WERI-Rb-1 (cell line): ENCODE measurements around the gene MPPED2.

ENCODE experiments used
- DNase-seq: peaks from one replicate; pipeline ENCODE4 v3.0.0-alpha.2; 2020
- H3K27ac ChIP-seq: fragments of 250-450 bp; sonication (Bioruptor Pico); 2 replicates; pipeline ENCODE4 v1.5.1; 2020; ENCODE audit warnings: mild to moderate bottlenecking, moderate library complexity
- H3K27me3 ChIP-seq: fragments of 250-450 bp; sonication (Bioruptor Pico); 2 replicates; pipeline ENCODE4 v1.5.1; 2021; ENCODE audit warnings: mild to moderate bottlenecking, low read depth, moderate library complexity; ENCODE audit not compliant: insufficient read depth, severe bottlenecking
- H3K36me3 ChIP-seq: fragments of 250-450 bp; sonication (Bioruptor Pico); 2 replicates; pipeline ENCODE4 v1.5.1; 2020; ENCODE audit warnings: mild to moderate bottlenecking, moderate library complexity
- H3K4me3 ChIP-seq: 2 replicates; pipeline ENCODE4 v1.5.1; 2011; ENCODE audit warnings: low read depth, mild to moderate bottlenecking, control low read depth, low read length
- H3K9me3 ChIP-seq: fragments of 250-450 bp; sonication (Bioruptor Pico); 2 replicates; pipeline ENCODE4 v1.5.1; 2021; ENCODE audit warnings: mild to moderate bottlenecking, moderate library complexity; ENCODE audit not compliant: severe bottlenecking
- CTCF ChIP-seq: IDR thresholded peaks from 2 replicates; pipeline ENCODE4 v1.5.1; 2011; ENCODE audit warnings: low read depth, mild to moderate bottlenecking, control low read depth, inconsistent platforms, low read length

The MPPED2 gene

GRCh38 chr11:30568931-30569330 lies 17.2 kb downstream of the MPPED2 start:
- TF ChIP-seq CTCF = no peak
- no peak for DNase-seq
- Histone ChIP-seq H3K4me3 (no peak overlapping the region), H3K36me3 (peaks cover 56% of the 10 kb centered on the region), H3K27me3 (no peaks in the 10 kb centered on the region), H3K9me3 (no peaks in the 10 kb centered on the region), H3K27ac (no peak overlapping the region)

GRCh38 chr11:30567644-30568043 lies 18.5 kb downstream of the MPPED2 start:
- TF ChIP-seq CTCF = no peak
- DNase-seq = no peak
- Histone ChIP-seq H3K9me3 (no peaks in the 10 kb centered on the region), H3K27ac (no peak overlapping the region), H3K36me3 (peaks cover 53% of the 10 kb centered on the region), H3K4me3 (no peak overlapping the region), H3K27me3 (no peaks in the 10 kb centered on the region)

GRCh38 chr11:30567120-30567519 lies 19.0 kb downstream of the MPPED2 start:
- no peak for DNase-seq
- no peak overlapping the region for H3K27ac ChIP-seq

GRCh38 chr11:30566482-30566881 lies 19.7 kb downstream of the MPPED2 start:
- Histone ChIP-seq H3K4me3 (no peak overlapping the region), H3K27ac (no peak overlapping the region), H3K27me3 (no peaks in the 10 kb centered on the region), H3K36me3 (peaks cover 63% of the 10 kb centered on the region), H3K9me3 (no peaks in the 10 kb centered on the region)
- no peak for TF ChIP-seq CTCF
- DNase-seq = no peak

More at GRCh38 chr11:30567120-30567519, 19.0 kb downstream of the MPPED2 start:
- no peaks in the 10 kb centered on the region for H3K27me3 ChIP-seq
- H3K36me3 ChIP-seq = peaks cover 58% of the 10 kb centered on the region
- H3K4me3 ChIP-seq = no peak overlapping the region
- TF ChIP-seq CTCF = no peak
- H3K9me3 ChIP-seq = no peaks in the 10 kb centered on the region

- no peak for DNase-seq
- Histone ChIP-seq H3K27me3 (no peaks in the 10 kb centered on the region), H3K9me3 (no peaks in the 10 kb centered on the region), H3K27ac (no peak overlapping the region), H3K4me3 (no peak overlapping the region), H3K36me3 (peaks cover 63% of the 10 kb centered on the region)
- TF ChIP-seq CTCF = no peak
Measured at GRCh38 chr11:30565027-30565426, 21.1 kb downstream of the MPPED2 start.

GRCh38 chr11:30561691-30562415 lies 24.3 kb downstream of the MPPED2 start:
- DNase-seq = no peak
- TF ChIP-seq CTCF = no peak
- Histone ChIP-seq H3K27ac (no peak overlapping the region), H3K4me3 (no peak overlapping the region), H3K36me3 (peaks cover 52% of the 10 kb centered on the region), H3K9me3 (no peaks in the 10 kb centered on the region), H3K27me3 (no peaks in the 10 kb centered on the region)
